Keratinocyte (primary cell): ENCODE data around the gene STBD1.

Source experiments
- EZH2 ChIP-seq: IDR thresholded peaks from one replicate; pipeline ENCODE4 v1.6.1; 2012; ENCODE audit warnings: inconsistent platforms, mild to moderate bottlenecking, low read length, moderate library complexity
- TF ChIP-seq, protein P1 (sequence below), 3 experiments: IDR thresholded peaks in 1 of 3; conservative IDR thresholded peaks in 1 of 3; optimal IDR thresholded peaks in 1 of 3; 2 replicates in 2 of 3; 3 replicates in 1 of 3; pipeline versions ENCODE3 to v1.5.1; 2011; ENCODE audit warnings: low read length in 3 of 3, mild to moderate bottlenecking in 3 of 3, moderate library complexity in 2 of 3, control low read depth in 1 of 3, inconsistent platforms in 1 of 3; ENCODE audit not compliant: insufficient read depth in 2 of 3; ENCODE audit errors: extremely low read depth in 1 of 3

DNA sequence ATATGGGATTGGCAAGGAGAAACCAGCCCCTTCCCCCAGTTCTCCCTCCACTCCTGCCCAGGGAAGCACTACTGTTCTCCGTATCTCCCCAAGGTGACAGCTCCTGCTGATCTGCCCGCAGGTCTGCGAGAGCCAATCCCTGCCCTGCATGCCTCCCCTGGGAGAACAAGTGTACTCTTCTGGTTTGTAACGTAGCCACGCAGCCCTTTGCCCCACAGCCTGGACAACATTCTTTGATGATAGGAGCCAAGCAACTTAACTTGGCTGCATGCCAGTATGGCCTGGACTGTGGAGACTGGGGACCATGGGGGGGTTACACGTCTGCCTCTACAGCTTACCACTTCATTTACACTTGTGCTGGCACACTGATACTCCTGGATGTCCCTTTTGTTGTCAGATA is 2.0 kb downstream of the STBD1 start:
- TF ChIP-seq, protein P1, sequence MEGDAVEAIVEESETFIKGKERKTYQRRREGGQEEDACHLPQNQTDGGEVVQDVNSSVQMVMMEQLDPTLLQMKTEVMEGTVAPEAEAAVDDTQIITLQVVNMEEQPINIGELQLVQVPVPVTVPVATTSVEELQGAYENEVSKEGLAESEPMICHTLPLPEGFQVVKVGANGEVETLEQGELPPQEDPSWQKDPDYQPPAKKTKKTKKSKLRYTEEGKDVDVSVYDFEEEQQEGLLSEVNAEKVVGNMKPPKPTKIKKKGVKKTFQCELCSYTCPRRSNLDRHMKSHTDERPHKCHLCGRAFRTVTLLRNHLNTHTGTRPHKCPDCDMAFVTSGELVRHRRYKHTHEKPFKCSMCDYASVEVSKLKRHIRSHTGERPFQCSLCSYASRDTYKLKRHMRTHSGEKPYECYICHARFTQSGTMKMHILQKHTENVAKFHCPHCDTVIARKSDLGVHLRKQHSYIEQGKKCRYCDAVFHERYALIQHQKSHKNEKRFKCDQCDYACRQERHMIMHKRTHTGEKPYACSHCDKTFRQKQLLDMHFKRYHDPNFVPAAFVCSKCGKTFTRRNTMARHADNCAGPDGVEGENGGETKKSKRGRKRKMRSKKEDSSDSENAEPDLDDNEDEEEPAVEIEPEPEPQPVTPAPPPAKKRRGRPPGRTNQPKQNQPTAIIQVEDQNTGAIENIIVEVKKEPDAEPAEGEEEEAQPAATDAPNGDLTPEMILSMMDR (optimal IDR thresholded peaks at IDR 0.05 in 1 of 3, IDR thresholded peaks at IDR 0.05 in 1 of 3, conservative IDR thresholded peaks at IDR 0.05 in 1 of 3; ENCODE audit: extremely low read depth in 1 of 3, insufficient read depth in 2 of 3, low read length in 3 of 3) = no peak
- no peak for TF ChIP-seq EZH2
